Breast epithelium (tissue), 3 donors: ENCODE data around the gene MZB1.

ENCODE experiments used
- CTCF ChIP-seq, 3 donors: fragments of 450-650 bp; IDR thresholded peaks; one replicate each; pipeline ENCODE4 v1.5.1; 2016 to 2017; ENCODE audit warnings: antibody characterized with exemption in 3 of 3, mild to moderate bottlenecking in 3 of 3, moderate library complexity in 3 of 3
- POLR2A ChIP-seq: fragments of 450-650 bp; IDR thresholded peaks from one replicate; pipeline ENCODE4 v1.6.1; 2016; ENCODE audit warnings: antibody characterized with exemption, mild to moderate bottlenecking, moderate library complexity
- POLR2AphosphoS5 ChIP-seq, 3 donors: sonication (generic); formaldehyde crosslinking; IDR thresholded peaks; one replicate each; pipeline ENCODE4 v1.6.1; 2017; ENCODE audit warnings: antibody characterized with exemption in 3 of 3

GRCh38 chr5:139416651-139417050, 26.9 kb upstream of the MZB1 start:
- no peak for TF ChIP-seq POLR2A
- no peak for TF ChIP-seq CTCF (IDR thresholded peaks at IDR 0.05)
- no peak for TF ChIP-seq POLR2AphosphoS5 (IDR thresholded peaks at IDR 0.05)
